Measurements from ENCODE around the gene FASN.

DNA sequence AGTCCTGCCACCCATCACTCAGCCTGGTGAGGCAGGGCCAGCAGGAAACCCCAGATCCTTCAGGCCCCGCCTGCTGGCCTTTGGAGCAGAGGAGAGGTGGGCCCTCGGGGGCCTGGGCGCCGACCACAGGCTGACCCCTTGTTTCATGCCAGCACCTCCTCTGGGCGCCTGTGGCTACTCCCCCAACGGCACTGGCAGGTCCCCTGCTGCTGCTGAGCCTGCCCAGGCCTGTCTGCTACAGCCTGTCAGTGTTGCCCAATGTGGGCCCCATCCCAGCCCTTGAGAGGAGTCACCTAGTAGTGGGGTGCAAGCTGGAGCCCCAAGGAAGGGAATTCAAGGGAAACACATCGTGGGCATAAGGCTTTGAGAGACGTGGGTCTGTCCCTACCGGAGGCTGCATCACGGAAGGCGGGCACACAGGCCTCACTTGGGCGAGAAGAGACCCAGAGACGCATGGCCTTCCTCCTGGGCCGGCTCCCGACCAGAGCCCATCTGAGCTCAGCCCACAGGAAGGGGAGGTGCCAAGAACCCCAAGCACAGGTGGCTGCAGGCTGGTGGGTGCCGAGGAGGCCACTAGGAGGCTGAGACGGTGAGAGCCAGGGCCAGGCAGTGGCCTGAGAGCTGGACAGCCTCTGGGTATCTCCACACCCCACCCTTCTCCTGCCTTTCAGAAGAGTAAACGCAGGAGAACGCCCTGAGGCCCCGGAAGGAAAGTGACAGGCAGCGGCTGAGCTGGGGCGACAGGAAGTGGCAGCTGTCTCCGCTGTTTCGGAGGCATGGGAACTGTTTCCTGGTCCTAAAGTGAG lies 8.0 kb upstream of the FASN start:
- TF ChIP-seq, protein P1, sequence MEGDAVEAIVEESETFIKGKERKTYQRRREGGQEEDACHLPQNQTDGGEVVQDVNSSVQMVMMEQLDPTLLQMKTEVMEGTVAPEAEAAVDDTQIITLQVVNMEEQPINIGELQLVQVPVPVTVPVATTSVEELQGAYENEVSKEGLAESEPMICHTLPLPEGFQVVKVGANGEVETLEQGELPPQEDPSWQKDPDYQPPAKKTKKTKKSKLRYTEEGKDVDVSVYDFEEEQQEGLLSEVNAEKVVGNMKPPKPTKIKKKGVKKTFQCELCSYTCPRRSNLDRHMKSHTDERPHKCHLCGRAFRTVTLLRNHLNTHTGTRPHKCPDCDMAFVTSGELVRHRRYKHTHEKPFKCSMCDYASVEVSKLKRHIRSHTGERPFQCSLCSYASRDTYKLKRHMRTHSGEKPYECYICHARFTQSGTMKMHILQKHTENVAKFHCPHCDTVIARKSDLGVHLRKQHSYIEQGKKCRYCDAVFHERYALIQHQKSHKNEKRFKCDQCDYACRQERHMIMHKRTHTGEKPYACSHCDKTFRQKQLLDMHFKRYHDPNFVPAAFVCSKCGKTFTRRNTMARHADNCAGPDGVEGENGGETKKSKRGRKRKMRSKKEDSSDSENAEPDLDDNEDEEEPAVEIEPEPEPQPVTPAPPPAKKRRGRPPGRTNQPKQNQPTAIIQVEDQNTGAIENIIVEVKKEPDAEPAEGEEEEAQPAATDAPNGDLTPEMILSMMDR (IDR thresholded peaks at IDR 0.05), result peak; percentile 55
- TF ChIP-seq ZFX (IDR thresholded peaks at IDR 0.05; ENCODE audit: borderline replicate concordance), result no peak
